NCI-H1048 (cell line): Measurements from ENCODE around the gene ZNF385B.
"Not testable (repeated sequence)": the region's sequence is repeated elsewhere in the genome, so short reads cannot be mapped to it uniquely, and the experiment has no call there.

Experiments
- DNase-seq: peaks from one replicate; lab custom pipeline; 2025; lab: John Stamatoyannopoulos, UW

Gene ZNF385B

DNA sequence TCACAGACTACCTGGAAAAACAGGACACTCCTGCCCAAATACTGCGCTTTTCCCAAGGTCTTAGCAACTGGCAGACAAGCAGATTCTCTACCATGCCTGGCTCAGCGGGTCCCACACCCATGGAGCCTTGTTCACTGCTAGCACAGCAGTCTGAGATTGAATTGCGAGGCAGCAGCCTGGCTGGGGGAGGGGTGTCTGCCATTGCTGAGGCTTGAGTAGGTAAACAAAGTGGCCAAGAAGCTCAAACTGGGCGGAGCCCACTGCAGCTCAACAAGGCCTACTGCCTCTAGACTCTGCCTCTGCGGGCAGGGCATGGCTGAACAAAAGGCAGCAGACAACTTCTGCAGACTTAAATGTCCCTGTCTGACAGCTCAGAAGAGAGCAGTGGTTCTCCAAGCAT lies 231.6 kb downstream of the ZNF385B start:
- DNase-seq: not testable (repeated sequence)

DNA sequence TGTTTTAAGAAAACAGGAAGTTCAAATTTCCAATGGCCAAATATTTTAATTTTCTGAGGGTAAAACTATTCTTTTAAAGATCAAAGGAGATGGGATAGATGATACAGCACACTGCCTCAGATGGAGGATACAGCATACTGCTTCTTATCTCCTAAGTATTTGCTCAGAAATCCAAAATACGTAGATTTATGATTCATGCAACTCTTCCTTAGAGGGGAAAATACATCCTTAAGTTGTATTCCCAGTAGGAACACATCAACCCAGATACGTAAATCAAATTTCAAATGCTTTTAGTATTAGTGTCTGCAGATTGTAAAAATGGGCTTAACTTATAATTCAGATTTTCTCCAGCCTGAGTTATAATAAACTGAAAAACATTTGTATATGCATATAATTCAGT lies 235.2 kb downstream of the ZNF385B start:
- no peak for DNase-seq

DNA sequence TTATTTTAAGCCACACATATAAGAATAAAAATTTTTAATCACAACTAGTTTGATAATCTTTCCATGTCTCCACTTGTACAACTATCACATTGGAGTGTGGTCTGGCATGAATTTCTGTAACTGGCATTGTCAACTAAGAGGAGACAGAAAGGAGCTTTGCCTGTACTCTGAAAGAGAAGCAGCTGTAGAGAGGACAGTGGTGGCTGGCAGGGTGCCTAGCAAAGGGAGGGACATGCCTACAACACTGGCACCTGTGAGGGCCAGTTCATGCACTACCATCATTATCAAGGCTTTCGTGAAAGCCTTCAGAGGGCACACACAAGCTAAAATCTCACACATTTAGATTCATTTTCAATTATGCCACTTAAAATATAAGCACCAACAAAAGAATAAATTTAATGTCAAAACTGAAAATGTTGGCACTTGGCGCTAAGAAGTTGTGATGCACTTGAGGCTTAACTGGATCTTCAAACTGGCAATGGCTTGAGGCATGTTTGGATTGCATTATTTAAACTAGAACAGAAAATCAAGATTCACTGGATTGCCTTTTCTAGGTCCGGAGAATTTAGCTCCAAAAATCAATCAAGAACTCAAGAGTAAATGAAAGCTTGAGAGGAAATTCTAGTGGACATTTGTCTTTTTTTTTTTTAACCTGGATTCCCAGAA lies 238.6 kb downstream of the ZNF385B start:
- no peak for DNase-seq

DNA sequence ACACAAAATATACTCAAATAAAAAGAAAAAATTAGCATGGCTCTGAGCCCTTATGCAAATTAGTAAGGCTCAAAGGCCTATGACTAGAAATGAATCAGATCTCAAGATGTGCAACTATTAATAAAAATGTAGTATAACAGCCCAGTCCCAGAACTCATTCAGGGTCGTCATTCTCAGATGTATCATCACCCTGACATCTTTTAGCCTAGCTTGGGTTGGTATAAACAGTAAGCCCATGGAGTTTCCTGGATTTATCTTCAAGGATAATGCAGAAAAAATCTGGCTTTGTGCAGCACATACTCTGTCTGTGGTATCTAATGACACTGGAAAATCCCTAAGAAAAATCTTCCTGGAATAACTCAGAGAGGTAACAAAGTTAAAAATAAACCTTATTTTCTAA lies 239.3 kb downstream of the ZNF385B start:
- DNase-seq: no peak

DNA sequence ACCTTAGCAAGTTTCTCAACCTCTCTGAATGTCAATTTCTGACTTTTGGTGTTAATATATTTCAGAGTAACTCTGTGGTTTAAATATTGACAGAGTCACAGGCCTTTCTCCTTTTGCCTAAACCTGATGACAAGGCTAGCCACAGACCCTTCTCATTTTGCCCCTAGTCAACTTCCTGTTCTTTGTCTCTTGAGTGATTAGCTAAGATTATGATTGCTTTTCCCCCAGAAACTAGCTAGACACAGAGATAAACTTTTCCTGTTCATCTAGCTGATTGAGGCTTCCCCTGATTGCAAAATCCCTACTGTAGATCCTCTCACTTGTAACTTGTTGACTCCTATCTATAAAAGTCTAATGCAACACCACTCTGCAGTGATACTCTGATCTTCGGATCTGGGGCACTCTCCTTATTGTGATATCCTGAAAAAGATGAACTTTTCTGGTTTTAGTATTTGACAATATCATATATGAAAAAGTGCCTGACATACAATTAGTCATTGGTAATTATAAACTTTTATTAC lies 241.4 kb downstream of the ZNF385B start:
- no peak for DNase-seq

GRCh38 chr2:179614121-179614520 lies 247.3 kb downstream of the ZNF385B start:
- no peak for DNase-seq

DNA sequence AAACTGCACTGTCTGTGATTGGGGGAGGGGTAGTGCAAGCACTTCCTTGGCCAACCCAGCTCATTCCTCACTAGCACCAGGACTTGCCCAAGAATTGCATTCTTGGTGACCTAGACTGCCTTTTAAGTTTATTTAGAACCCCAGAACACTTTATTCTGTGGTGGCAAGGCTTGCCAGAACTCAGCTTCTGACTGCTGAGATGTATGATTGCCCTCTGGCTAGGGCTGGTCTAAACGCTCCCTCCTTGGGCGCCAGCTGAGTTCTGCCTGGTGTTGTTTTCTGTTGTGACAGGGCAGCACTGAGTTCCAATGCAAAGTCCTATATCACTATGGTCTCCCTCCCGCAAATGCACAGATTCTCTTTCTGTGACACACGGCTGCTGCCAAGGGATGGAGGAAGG lies 247.7 kb downstream of the ZNF385B start:
- DNase-seq: no peak

DNA sequence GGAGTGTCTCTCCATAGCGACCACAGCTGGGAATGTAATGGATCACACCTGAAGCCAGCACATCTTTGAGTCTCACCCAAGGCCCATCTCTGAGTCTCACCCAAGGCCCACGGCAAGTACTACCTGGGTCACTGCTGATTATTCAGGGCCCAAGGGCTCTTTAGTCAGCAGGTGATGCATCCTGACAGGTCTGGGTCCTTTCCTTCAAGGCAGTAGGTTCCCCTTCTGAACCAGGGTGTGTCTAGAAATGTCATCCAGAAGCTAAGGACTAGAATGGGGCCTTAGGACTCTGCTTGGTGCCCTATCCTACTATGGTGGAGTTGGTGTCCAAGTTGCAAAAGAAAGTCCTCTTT lies 248.1 kb downstream of the ZNF385B start:
- DNase-seq: no peak

DNA sequence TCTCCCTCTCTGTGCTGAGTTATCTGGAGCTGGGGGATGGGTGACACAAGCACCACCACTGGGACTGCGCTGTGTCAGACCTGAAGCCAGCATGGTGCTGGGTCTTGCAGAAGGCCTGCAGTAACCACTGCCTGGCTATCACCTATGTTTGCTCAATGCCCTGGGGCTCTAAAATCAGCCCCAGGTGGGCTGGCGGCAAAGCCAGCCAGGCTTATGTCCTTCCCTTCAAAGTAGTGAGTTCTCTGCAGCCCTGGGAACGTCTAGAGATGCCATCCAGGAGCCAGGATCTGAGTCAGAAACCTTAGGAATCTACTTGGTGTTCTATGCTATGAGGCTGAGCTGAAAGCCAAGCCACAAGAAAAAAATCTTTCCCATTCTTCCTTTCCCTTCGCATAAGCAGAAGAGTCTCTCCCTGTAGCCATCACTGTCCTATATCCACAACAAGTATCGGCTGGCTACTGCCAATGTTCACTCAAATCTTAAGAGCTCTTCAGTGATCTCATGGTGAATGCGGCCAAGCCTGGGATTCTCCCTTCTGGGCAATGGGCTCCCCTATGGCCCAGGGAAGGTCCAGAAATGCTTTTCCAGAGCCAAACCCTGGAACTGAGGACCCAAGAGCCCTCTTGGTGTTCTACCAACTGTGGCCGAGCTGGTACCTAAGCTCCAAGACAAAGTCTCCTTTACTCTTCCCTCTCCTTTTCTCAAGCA lies 248.7 kb downstream of the ZNF385B start:
- DNase-seq: no peak

DNA sequence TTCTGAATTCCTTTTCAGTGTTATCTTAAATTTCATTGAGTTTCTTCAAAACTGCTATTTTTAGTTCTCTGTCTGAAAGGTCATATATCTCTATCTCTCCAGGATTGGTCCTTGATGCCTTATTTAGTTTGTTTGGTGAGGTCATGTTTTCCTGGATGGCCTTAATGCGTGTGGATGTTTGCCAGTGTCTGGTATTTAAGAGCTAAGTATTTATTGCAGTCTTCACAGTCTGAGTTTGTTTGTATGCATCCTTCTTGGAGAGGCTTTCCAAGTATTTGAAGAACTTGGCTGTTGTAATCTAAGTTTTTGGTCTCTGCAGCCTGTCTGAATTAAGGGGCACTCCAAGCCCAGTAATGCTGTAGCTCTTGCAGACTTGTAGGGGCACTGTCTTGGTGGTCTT lies 249.3 kb downstream of the ZNF385B start:
- no peak for DNase-seq

DNA sequence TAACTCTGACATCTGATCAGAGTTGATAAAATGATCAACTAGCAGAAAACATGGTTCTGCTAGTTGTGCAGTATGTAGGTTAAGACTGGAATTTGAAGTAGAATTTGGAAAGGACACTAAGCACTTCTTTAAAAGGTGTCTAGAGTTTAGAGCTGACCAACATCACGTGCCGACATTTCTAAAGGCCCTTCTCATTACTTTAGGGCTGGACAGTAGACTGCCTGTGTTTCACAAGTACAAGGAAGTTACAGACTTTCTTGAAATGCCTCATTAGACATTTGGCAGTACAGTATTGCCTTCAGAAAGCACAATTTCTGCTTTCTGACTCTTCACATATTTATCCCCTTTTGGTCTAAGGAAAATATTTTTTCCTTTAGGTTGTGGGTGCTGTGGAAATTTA lies 255.3 kb downstream of the ZNF385B start:
- DNase-seq: no peak

DNA sequence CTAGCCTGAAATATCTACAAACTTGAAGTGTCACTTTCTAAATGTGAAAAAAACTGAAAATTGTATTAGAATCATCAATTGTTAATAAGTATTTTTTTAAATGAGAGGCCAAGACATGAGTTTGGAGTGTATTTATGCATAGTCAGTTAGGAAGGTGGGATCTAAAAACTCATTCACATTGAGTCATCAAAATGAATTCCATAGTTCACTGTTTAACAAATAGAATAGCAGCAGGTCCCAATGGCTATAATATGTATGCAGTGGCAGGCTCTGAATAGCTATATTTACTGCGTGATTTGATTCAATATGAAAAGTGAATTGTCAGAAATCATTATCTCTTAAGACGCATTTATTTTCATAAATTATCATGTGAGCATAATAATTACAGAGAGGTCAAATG lies 256.1 kb downstream of the ZNF385B start:
- DNase-seq: no peak

- DNase-seq: no peak
Measured at GRCh38 chr2:179604598-179604997, 256.8 kb downstream of the ZNF385B start.

DNA sequence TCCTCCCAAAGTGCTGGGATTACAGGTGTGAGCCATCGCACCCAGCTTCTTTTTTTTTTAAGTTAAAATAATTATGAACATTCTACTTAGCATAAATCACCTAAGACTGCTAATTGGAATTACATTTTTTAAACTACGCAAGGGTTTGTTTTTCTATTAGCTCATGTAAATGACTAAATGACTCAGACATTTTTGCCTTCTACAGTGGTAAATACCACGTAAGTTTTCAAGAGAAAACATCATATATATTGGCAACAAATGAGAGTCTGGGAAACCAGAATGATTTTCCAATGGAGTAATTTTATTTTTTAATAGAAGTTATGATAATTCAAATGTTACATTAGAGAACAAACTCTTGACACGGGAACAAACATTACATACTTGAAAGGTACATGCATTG lies 259.0 kb downstream of the ZNF385B start:
- no peak for DNase-seq

- no peak for DNase-seq
Measured at GRCh38 chr2:179596018-179596417, 265.4 kb downstream of the ZNF385B start.

GRCh38 chr2:179595284-179595683 lies 266.1 kb downstream of the ZNF385B start:
- DNase-seq: no peak

GRCh38 chr2:179594268-179595112 lies 266.9 kb downstream of the ZNF385B start:
- DNase-seq: no peak

GRCh38 chr2:179593323-179593722 lies 268.1 kb downstream of the ZNF385B start:
- no peak for DNase-seq

DNA sequence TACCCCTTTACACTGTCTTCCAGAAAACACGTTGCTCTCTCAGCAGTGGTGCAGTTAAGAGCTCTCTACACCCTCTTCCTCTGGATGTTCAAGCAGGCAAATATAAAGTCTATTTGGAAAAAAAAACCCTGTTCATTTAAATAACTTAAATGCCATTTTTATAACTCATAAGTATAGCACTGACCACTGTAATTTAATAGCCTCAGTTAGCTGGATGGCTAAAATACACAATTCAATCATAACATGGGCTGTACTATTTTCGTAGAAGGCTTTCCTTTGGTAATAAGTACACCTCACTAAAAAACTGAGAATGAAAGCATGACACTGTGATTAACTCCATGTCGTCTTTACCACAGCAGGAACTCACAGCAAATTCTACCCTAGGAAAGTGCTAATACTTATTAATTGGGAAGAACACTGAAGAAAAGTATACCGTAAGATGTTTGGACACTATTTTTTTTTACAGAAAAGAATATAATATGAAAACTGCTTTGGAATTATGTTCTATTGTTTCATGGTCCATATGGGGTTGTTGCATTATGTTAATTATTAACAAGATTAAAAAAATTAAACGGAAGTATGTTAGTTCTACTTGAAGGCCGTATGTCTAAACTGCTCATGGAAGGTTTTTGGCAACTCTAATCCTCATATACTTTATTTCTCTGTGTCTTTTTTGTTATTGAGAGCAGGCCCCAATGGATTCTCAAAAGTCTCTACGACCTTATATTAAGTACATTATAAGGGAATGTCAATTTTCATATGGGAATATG lies 269.1 kb downstream of the ZNF385B start:
- DNase-seq: no peak

DNA sequence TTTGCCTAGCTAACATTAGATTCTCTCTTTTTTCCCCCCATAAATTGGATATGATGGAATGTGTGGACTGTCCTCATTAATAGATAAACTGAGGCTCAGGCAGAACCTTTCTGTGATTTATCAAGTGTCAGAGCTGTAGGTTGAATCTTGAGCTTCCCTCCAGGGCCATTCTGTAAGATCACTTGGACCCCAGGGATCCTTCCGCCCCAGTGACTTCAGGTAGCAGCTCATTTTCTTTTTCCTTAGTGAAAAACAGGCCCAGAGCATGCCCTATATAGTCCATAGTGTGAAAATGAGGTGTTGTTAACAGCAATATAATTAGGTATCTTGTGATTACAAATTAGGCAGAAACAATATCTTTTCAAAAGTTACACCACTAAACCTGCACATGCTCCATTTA lies 269.7 kb downstream of the ZNF385B start:
- DNase-seq: no peak

- no peak for DNase-seq
Measured at GRCh38 chr2:179588486-179589145, 272.8 kb downstream of the ZNF385B start.

GRCh38 chr2:179584760-179585159 lies 276.7 kb downstream of the ZNF385B start:
- DNase-seq: no peak
